ENCODE results near the gene NEK7.

The NEK7 gene

GRCh38 chr1:198232378-198232777, 75.6 kb downstream of the NEK7 start:
- TF ChIP-seq, protein P1, sequence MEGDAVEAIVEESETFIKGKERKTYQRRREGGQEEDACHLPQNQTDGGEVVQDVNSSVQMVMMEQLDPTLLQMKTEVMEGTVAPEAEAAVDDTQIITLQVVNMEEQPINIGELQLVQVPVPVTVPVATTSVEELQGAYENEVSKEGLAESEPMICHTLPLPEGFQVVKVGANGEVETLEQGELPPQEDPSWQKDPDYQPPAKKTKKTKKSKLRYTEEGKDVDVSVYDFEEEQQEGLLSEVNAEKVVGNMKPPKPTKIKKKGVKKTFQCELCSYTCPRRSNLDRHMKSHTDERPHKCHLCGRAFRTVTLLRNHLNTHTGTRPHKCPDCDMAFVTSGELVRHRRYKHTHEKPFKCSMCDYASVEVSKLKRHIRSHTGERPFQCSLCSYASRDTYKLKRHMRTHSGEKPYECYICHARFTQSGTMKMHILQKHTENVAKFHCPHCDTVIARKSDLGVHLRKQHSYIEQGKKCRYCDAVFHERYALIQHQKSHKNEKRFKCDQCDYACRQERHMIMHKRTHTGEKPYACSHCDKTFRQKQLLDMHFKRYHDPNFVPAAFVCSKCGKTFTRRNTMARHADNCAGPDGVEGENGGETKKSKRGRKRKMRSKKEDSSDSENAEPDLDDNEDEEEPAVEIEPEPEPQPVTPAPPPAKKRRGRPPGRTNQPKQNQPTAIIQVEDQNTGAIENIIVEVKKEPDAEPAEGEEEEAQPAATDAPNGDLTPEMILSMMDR (IDR thresholded peaks at IDR 0.05; ENCODE audit: insufficient read depth, low read depth, low read length, missing control alignments): no peak
- no peak overlapping the region for H3K4me3 ChIP-seq (ENCODE audit: low read depth, low read length)
- no peak for DNase-seq (ENCODE audit: low read depth)

GRCh38 chr1:198232940-198233675, 76.3 kb downstream of the NEK7 start:
- DNase-seq (ENCODE audit: low read depth): no peak
- TF ChIP-seq, protein P1 (IDR thresholded peaks at IDR 0.05; ENCODE audit: insufficient read depth, low read depth, low read length, missing control alignments): no peak
- no peak overlapping the region for H3K4me3 ChIP-seq (ENCODE audit: low read depth, low read length)

DNA sequence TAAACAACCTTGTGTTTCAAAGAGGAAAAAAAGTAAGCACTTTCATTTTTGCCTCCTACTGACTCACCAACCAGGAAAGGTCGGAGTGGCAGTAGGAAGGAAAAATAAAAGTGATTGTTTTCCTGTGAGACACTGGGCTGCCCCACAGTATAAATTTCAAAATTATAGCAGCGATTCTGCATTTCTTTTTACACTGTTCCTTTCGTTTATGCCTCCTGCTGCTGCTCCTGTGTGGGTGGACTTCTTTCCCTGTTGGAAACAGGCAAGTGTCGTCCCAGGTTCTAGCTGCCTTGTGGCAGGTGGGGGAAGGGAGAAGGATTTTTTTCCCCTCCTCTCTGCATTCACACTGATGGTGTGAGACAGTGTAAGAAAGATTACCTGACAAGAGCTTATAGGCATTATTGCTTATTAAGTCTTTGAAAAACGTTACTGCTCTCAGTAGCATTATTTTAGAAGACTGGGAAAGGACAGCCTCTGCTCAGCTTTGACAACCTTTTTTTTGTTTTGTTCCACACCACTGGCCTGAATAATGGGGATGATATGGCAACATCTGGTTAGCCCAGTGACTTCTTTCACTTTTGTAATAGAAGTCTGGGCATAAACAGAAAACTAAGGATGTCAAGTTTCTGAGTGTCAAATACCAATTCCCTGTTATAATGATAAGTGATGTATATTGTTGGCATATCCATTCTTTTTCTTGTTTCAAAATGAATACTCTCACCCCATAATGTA, 77.9 kb downstream of the NEK7 start:
- H3K4me3 ChIP-seq (ENCODE audit: low read depth, low read length): no peak overlapping the region
- no peak for DNase-seq (ENCODE audit: low read depth)
- TF ChIP-seq, protein P1 (IDR thresholded peaks at IDR 0.05; ENCODE audit: insufficient read depth, low read depth, low read length, missing control alignments): no peak

DNA sequence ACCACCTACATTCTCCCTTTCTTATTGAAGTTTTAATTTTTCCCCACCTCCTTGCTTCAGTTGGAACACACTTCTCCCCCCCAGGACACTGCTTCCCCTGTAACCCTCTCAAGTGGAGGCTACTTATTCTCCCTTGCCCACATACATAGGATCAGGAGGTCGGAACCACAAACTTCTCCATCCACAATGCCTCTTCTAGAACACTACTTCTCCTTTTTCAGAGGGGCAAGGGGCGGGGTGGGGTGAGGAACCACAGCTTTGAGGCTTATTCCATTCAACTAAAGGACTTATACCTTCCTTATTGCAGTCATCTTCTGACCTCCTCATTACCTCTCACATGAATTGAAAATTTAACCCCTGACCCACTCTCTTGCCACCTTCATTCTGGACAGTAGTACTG, 81.3 kb downstream of the NEK7 start:
- no peak for DNase-seq (ENCODE audit: low read depth)
- TF ChIP-seq, protein P1 (IDR thresholded peaks at IDR 0.05; ENCODE audit: insufficient read depth, low read depth, low read length, missing control alignments): no peak
- H3K4me3 ChIP-seq (ENCODE audit: low read depth, low read length): no peak overlapping the region

GRCh38 chr1:198241553-198241952, 84.8 kb downstream of the NEK7 start:
- TF ChIP-seq, protein P1 (IDR thresholded peaks at IDR 0.05; ENCODE audit: insufficient read depth, low read depth, low read length, missing control alignments): no peak
- no peak for DNase-seq (ENCODE audit: low read depth)
- H3K4me3 ChIP-seq (ENCODE audit: low read depth, low read length): no peak overlapping the region

- TF ChIP-seq, protein P1 (IDR thresholded peaks at IDR 0.05; ENCODE audit: insufficient read depth, low read depth, low read length, missing control alignments): no peak
- no peak overlapping the region for H3K4me3 ChIP-seq (ENCODE audit: low read depth, low read length)
- DNase-seq (ENCODE audit: low read depth): no peak
These were observed 88.0 kb downstream of the NEK7 start for GRCh38 chr1:198244772-198245171.

Data from GM12865 (cell line).